BE2C (cell line): ENCODE data around the gene TMEM214.
A peak's percentile ranks its signal among the peaks of the same experiment; 100 is the strongest.

Experiments used
- DNase-seq: peaks from one replicate; pipeline ENCODE4 v3.0.0-alpha.2; 2020
- H3K27me3 ChIP-seq: fragments of 250-450 bp; sonication (Bioruptor Pico); 2 replicates; pipeline ENCODE4 v1.5.1; 2020; ENCODE audit warnings: mild to moderate bottlenecking
- H3K36me3 ChIP-seq: fragments of 250-450 bp; sonication (Bioruptor Pico); 2 replicates; pipeline ENCODE4 v1.5.1; 2020; ENCODE audit warnings: mild to moderate bottlenecking
- H3K4me1 ChIP-seq: fragments of 250-450 bp; sonication (Bioruptor Pico); 2 replicates; pipeline ENCODE4 v1.5.1; 2020
- H3K4me3 ChIP-seq: 2 replicates; pipeline ENCODE4 v1.5.1; 2011; ENCODE audit warnings: low read depth, low read length
- H3K9me3 ChIP-seq: fragments of 250-450 bp; sonication (Bioruptor Pico); 2 replicates; pipeline ENCODE4 v1.5.1; 2020
- CTCF ChIP-seq: IDR thresholded peaks from 2 replicates; pipeline ENCODE4 v1.5.1; 2012; ENCODE audit warnings: mild to moderate bottlenecking, low read depth, low read length

The TMEM214 gene

GRCh38 chr2:27025861-27026851 is 6.6 kb upstream of the TMEM214 start:
- DNase-seq, result no peak
- Histone ChIP-seq H3K27me3 (no peaks in the 10 kb centered on the region), H3K36me3 (peaks cover 21% of the 10 kb centered on the region), H3K4me1 (no peaks in the 10 kb centered on the region), H3K4me3 (no peak overlapping the region), H3K9me3 (no peaks in the 10 kb centered on the region)
- TF ChIP-seq CTCF, result no peak

- no peak for DNase-seq
- Histone ChIP-seq H3K4me3 (no peak overlapping the region), H3K36me3 (peaks cover 21% of the 10 kb centered on the region), H3K4me1 (no peaks in the 10 kb centered on the region), H3K27me3 (no peaks in the 10 kb centered on the region), H3K9me3 (no peaks in the 10 kb centered on the region)
- no peak for TF ChIP-seq CTCF
These were observed 5.5 kb upstream of the TMEM214 start for GRCh38 chr2:27027211-27027651.

GRCh38 chr2:27029051-27029450 is 3.7 kb upstream of the TMEM214 start:
- TF ChIP-seq CTCF, result no peak

GRCh38 chr2:27033253-27033852 is 588 bp downstream of the TMEM214 start:
- peak overlapping the region; percentile 87 for H3K4me3 ChIP-seq
- DNase-seq, result no peak
- TF ChIP-seq CTCF, result no peak
- H3K4me1 ChIP-seq, result no peaks in the 10 kb centered on the region
- H3K36me3 ChIP-seq, result peaks cover 35% of the 10 kb centered on the region
- no peaks in the 10 kb centered on the region for H3K27me3 ChIP-seq
- H3K9me3 ChIP-seq, result no peaks in the 10 kb centered on the region

More at GRCh38 chr2:27029051-27029450, 3.7 kb upstream of the TMEM214 start:
- H3K36me3 ChIP-seq, result peaks cover 9% of the 10 kb centered on the region
- no peaks in the 10 kb centered on the region for H3K4me1 ChIP-seq
- H3K9me3 ChIP-seq, result no peaks in the 10 kb centered on the region
- no peaks in the 10 kb centered on the region for H3K27me3 ChIP-seq
- H3K4me3 ChIP-seq, result no peak overlapping the region
- DNase-seq, result no peak

- DNase-seq, result no peak
- H3K27me3 ChIP-seq, result no peaks in the 10 kb centered on the region
- no peak overlapping the region for H3K4me3 ChIP-seq
- no peaks in the 10 kb centered on the region for H3K9me3 ChIP-seq
- H3K4me1 ChIP-seq, result peaks cover 7% of the 10 kb centered on the region; the same call in 1 of the 2 replicates
- TF ChIP-seq CTCF, result no peak
- H3K36me3 ChIP-seq, result peaks cover 67% of the 10 kb centered on the region
These were observed 5.2 kb downstream of the TMEM214 start for GRCh38 chr2:27038012-27038411.
